Measurements from ENCODE around the gene VAMP2.

DNA sequence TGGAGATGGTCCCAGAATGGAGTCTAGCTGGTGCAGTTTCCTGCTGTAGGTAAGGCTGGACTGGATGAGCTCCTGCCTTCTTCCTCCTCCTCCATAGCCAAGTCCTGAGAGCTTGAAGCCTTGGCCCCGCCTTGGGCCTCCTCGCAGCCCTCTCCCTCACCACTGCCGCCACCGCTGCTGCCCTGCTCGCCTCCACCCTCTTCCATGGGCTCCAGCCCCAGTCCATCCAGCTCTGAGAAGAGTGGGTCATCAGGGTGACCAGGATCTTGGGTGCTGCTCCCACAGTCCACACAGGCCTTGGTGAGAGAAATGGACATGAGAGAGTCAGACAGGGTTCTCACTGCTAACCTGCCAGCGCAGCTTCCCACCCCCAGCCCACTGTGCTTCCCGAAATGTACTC lies 21.7 kb downstream of the VAMP2 start:
- TF ChIP-seq POLR2A (IDR thresholded peaks at IDR 0.05; ENCODE audit: low read length) (no peak), EP300 (IDR thresholded peaks at IDR 0.05) (no peak), ZSCAN20 (CRISPR knock-in tag; IDR thresholded peaks at IDR 0.05) (no peak), TFCP2L1 (CRISPR knock-in tag; IDR thresholded peaks at IDR 0.05) (no peak), RFX5 (IDR thresholded peaks at IDR 0.05) (no peak), KDM1A (IDR thresholded peaks at IDR 0.05; ENCODE audit: low read depth) (no peak), MAX (IDR thresholded peaks at IDR 0.05) (no peak), BCL3 (IDR thresholded peaks at IDR 0.05) (no peak), MAZ (IDR thresholded peaks at IDR 0.05; ENCODE audit: borderline replicate concordance, low read depth, low read length) (no peak), ESRRA (IDR thresholded peaks at IDR 0.05; ENCODE audit: borderline replicate concordance, low read length) (no peak)
- TF ChIP-seq, protein P1, sequence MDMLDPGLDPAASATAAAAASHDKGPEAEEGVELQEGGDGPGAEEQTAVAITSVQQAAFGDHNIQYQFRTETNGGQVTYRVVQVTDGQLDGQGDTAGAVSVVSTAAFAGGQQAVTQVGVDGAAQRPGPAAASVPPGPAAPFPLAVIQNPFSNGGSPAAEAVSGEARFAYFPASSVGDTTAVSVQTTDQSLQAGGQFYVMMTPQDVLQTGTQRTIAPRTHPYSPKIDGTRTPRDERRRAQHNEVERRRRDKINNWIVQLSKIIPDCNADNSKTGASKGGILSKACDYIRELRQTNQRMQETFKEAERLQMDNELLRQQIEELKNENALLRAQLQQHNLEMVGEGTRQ (IDR thresholded peaks at IDR 0.05) = no peak
- TF ChIP-seq, protein P2, sequence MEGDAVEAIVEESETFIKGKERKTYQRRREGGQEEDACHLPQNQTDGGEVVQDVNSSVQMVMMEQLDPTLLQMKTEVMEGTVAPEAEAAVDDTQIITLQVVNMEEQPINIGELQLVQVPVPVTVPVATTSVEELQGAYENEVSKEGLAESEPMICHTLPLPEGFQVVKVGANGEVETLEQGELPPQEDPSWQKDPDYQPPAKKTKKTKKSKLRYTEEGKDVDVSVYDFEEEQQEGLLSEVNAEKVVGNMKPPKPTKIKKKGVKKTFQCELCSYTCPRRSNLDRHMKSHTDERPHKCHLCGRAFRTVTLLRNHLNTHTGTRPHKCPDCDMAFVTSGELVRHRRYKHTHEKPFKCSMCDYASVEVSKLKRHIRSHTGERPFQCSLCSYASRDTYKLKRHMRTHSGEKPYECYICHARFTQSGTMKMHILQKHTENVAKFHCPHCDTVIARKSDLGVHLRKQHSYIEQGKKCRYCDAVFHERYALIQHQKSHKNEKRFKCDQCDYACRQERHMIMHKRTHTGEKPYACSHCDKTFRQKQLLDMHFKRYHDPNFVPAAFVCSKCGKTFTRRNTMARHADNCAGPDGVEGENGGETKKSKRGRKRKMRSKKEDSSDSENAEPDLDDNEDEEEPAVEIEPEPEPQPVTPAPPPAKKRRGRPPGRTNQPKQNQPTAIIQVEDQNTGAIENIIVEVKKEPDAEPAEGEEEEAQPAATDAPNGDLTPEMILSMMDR (IDR thresholded peaks at IDR 0.05) = no peak
- TF ChIP-seq, protein P3, sequence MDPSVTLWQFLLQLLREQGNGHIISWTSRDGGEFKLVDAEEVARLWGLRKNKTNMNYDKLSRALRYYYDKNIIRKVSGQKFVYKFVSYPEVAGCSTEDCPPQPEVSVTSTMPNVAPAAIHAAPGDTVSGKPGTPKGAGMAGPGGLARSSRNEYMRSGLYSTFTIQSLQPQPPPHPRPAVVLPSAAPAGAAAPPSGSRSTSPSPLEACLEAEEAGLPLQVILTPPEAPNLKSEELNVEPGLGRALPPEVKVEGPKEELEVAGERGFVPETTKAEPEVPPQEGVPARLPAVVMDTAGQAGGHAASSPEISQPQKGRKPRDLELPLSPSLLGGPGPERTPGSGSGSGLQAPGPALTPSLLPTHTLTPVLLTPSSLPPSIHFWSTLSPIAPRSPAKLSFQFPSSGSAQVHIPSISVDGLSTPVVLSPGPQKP (IDR thresholded peaks at IDR 0.05; ENCODE audit: low read depth, low read length) = no peak
